ENCODE measurements around the gene RASSF5.

Gene RASSF5

GRCh38 chr1:206477581-206478380, 29.6 kb upstream of the RASSF5 start:
- DNase-seq (no peak), ATAC-seq (ENCODE audit: insufficient read depth, low read depth) (no peak)
- Histone ChIP-seq H3K4me3 (ENCODE audit: low read depth in 1 of 2, low read length in 2 of 2) (no peak overlapping the region), H3K27me3 (ENCODE audit: insufficient read depth, low read length, poor library complexity) (no peaks in the 10 kb centered on the region), H3K4me1 (ENCODE audit: insufficient read depth, low read length) (peaks cover 2% of the 10 kb centered on the region), H3K9ac (ENCODE audit: low read depth, low read length) (no peak overlapping the region), H3K27ac (ENCODE audit: low read length) (no peak overlapping the region), H3K36me3 (ENCODE audit: insufficient read depth, low read length) (peaks cover 77% of the 10 kb centered on the region), H3K4me2 (ENCODE audit: insufficient read depth, low read length) (no peak overlapping the region), H3K79me2 (ENCODE audit: insufficient read depth, low read length) (no peaks in the 10 kb centered on the region), H2AFZ (ENCODE audit: low read depth, low read length) (no peak overlapping the region), H4K20me1 (ENCODE audit: insufficient read depth, low read length) (peaks cover 2% of the 10 kb centered on the region; the same call in 1 of the 2 replicates), H3K9me3 (ENCODE audit: insufficient read depth, low read length, severe bottlenecking) (no peaks in the 10 kb centered on the region)
- no peak for TF ChIP-seq EZH2 (IDR thresholded peaks at IDR 0.05; ENCODE audit: borderline replicate concordance, low read depth, low read length, severe bottlenecking)
- TF ChIP-seq, protein P1, sequence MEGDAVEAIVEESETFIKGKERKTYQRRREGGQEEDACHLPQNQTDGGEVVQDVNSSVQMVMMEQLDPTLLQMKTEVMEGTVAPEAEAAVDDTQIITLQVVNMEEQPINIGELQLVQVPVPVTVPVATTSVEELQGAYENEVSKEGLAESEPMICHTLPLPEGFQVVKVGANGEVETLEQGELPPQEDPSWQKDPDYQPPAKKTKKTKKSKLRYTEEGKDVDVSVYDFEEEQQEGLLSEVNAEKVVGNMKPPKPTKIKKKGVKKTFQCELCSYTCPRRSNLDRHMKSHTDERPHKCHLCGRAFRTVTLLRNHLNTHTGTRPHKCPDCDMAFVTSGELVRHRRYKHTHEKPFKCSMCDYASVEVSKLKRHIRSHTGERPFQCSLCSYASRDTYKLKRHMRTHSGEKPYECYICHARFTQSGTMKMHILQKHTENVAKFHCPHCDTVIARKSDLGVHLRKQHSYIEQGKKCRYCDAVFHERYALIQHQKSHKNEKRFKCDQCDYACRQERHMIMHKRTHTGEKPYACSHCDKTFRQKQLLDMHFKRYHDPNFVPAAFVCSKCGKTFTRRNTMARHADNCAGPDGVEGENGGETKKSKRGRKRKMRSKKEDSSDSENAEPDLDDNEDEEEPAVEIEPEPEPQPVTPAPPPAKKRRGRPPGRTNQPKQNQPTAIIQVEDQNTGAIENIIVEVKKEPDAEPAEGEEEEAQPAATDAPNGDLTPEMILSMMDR (IDR thresholded peaks at IDR 0.05; ENCODE audit: borderline replicate concordance, extremely low read depth, low read length, poor library complexity, severe bottlenecking) = no peak

DNA sequence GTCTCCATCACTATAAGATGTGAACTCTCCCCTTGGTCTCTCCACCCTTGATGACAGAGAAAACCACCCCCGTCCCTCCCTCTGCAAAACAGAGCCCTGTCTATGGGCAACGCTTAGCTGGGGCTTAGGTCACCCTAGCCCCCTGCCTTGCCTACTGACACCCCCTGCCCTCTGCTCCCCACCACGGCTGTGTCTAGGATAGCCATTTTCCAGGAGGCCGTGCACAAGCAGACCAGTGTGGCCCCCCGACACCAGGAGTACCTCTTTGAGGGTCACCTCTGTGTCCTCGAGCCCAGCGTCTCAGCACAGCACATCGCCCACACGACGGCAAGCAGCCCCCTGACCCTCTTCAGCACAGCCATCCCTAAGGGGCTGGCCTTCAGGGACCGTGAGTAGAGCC, 28.6 kb upstream of the RASSF5 start:
- Histone ChIP-seq H3K4me2 (ENCODE audit: insufficient read depth, low read length) (no peak overlapping the region), H3K36me3 (ENCODE audit: insufficient read depth, low read length) (peaks cover 76% of the 10 kb centered on the region)
- DNase-seq = no peak

GRCh38 chr1:206479183-206480125, 27.9 kb upstream of the RASSF5 start:
- Histone ChIP-seq H3K9ac (ENCODE audit: low read depth, low read length) (no peak overlapping the region), H3K27me3 (ENCODE audit: insufficient read depth, low read length, poor library complexity) (no peaks in the 10 kb centered on the region), H2AFZ (ENCODE audit: low read depth, low read length) (no peak overlapping the region), H3K79me2 (ENCODE audit: insufficient read depth, low read length) (no peaks in the 10 kb centered on the region), H3K4me2 (ENCODE audit: insufficient read depth, low read length) (no peak overlapping the region), H3K27ac (ENCODE audit: low read length) (peak overlapping the region; percentile 41; the same call in 1 of the 2 replicates), H3K4me1 (ENCODE audit: insufficient read depth, low read length) (no peaks in the 10 kb centered on the region; the same call in 1 of the 2 replicates), H3K4me3 (ENCODE audit: low read depth in 1 of 2, low read length in 2 of 2) (no peak overlapping the region), H3K36me3 (ENCODE audit: insufficient read depth, low read length) (peaks cover 72% of the 10 kb centered on the region), H4K20me1 (ENCODE audit: insufficient read depth, low read length) (peaks cover 2% of the 10 kb centered on the region; the same call in 1 of the 2 replicates), H3K9me3 (ENCODE audit: insufficient read depth, low read length, severe bottlenecking) (no peaks in the 10 kb centered on the region)
- no peak for TF ChIP-seq EZH2 (IDR thresholded peaks at IDR 0.05; ENCODE audit: borderline replicate concordance, low read depth, low read length, severe bottlenecking)
- TF ChIP-seq, protein P1 (IDR thresholded peaks at IDR 0.05; ENCODE audit: borderline replicate concordance, extremely low read depth, low read length, poor library complexity, severe bottlenecking) = peak; percentile 89
- DNase-seq (peak; percentile 75), ATAC-seq (ENCODE audit: insufficient read depth, low read depth) (peak; percentile 92)

More for the DNA sequence above, 28.6 kb upstream of the RASSF5 start:
- no peaks in the 10 kb centered on the region for H3K9me3 ChIP-seq (ENCODE audit: insufficient read depth, low read length, severe bottlenecking)
- no peak for ATAC-seq (ENCODE audit: insufficient read depth, low read depth)
- TF ChIP-seq, protein P1 (IDR thresholded peaks at IDR 0.05; ENCODE audit: borderline replicate concordance, extremely low read depth, low read length, poor library complexity, severe bottlenecking) = no peak
- TF ChIP-seq EZH2 (IDR thresholded peaks at IDR 0.05; ENCODE audit: borderline replicate concordance, low read depth, low read length, severe bottlenecking) = no peak
- H3K4me3 ChIP-seq (ENCODE audit: low read depth in 1 of 2, low read length in 2 of 2) = no peak overlapping the region
- no peak overlapping the region for H3K9ac ChIP-seq (ENCODE audit: low read depth, low read length)
- H4K20me1 ChIP-seq (ENCODE audit: insufficient read depth, low read length) = peaks cover 2% of the 10 kb centered on the region; the same call in 1 of the 2 replicates
- no peaks in the 10 kb centered on the region; the same call in 1 of the 2 replicates for H3K4me1 ChIP-seq (ENCODE audit: insufficient read depth, low read length)
- no peaks in the 10 kb centered on the region for H3K27me3 ChIP-seq (ENCODE audit: insufficient read depth, low read length, poor library complexity)
- no peak overlapping the region for H3K27ac ChIP-seq (ENCODE audit: low read length)
- H2AFZ ChIP-seq (ENCODE audit: low read depth, low read length) = no peak overlapping the region
- H3K79me2 ChIP-seq (ENCODE audit: insufficient read depth, low read length) = no peaks in the 10 kb centered on the region

Data from DND-41 (cell line).